DMS153 (cell line): ENCODE measurements around the gene IRF2BP1.
"Not testable (repeated sequence)": the region's sequence is repeated elsewhere in the genome, so short reads cannot be mapped to it uniquely, and the experiment has no call there.

Experiments
- DNase-seq: peaks from one replicate; lab custom pipeline; 2025; lab: John Stamatoyannopoulos, UW

The IRF2BP1 gene

DNA sequence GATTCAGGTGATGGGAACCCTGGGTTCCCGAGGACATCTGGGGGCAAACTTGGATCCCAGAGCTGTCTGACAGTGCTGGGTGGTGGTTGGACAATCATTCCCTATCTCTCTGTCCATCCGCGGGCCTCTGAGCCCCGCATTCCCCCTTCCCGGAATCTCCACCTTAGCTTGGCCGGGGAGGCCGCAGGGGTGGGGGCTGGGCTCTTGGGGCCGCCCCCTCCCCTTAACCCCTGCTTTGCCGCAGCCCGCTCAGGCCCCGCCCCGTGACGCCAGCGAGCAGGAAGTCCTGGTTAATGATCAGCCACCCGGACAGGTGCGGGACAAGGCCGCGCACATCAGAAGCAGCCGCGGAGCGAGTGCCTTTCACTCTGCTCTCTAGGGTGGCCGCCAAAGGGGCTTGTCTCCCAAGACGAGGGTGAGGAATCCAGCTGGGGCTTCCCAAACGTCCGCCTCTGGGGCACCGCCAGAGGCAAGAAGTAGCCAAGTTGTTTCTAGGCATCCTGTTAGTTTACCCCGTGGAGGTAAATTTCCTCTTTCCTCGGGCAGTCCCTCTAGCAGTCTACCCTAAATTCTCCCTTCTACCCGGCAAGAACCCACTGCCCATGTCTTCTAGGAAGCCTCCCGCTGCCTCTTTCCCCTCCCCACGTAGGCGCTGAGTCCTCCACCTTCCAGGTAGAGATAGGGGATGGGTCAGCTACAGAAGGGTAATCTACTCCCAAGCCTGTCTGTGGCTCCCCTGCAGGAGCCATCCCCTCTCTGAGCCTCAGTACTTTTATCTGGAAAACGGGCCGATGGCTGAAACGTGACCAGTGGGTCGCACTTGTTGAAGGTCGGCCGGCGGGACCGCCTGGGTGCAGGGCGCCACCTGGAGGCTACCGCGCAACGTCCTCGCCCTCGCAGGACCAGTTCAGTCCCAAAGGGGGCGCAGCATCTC lies 3.0 kb downstream of the IRF2BP1 start:
- DNase-seq: peak; percentile 17

DNA sequence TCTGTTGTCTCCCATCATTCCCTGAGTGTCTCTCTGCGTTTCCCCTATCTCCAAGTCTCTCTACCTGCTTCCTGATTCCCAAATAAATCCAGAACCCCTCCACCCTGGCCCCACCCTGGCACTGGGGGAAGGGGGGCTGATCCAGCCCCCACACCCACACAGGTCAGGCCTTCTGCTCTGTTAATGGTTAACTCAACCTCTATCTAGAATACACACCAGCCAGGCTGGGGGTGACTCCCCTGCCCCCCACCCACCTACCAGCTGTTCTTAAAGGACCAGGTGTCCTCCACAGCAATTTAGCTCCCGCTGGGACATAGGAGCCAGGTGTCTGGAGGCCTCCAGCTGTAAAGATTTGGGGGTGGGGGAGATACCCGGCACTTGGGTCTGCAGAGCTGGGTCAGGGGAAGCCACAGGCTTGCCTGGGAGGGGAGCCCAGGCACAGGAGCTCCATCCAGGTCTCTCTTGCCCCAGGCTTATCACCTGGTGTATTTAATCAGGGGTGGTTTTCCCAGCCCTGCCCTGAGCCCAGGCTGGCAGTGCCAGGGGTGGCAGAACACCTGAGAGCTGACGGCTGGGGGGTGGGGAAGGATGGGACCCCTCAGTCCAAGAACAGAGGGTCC lies 3.9 kb downstream of the IRF2BP1 start:
- no peak for DNase-seq

DNA sequence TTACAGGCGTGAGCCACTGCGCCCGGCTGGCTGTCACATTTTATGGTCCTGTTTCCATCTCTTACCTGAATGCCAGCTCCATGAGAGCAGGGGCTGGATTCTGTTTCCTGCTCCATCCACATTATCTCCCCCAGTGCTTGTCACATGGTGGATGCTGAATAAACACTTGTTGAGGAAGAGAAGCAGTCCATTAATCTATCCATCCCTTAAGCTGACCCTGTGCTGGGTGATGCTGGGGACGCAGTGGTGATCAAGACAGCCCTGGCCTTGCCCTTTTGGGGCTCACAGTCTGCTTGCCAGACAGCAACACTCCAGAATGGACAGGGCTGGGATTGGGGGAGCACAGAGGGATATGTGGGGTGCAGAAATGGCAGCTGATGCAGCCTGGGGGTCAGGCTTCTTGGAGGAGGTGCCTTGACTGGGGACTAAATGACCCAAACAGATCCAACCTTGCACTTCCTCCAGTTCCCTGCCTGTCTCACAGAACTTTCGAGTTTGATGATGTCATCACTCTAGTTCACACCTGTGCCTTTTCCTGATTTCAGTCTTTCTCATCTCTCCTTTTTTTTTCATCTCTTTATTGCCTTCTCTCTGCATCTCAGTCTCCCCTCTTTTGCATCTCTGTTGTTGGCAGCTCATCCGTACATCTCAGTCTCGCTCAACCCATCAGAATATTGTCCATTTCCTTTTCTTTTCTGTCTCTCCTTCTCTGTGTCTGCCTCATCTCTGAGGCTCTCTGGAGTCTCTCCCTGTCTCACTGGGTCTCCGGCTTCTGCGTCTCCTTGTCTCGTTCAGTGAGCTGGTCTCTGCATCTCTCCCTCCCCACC lies 4.6 kb downstream of the IRF2BP1 start:
- DNase-seq: no peak

DNA sequence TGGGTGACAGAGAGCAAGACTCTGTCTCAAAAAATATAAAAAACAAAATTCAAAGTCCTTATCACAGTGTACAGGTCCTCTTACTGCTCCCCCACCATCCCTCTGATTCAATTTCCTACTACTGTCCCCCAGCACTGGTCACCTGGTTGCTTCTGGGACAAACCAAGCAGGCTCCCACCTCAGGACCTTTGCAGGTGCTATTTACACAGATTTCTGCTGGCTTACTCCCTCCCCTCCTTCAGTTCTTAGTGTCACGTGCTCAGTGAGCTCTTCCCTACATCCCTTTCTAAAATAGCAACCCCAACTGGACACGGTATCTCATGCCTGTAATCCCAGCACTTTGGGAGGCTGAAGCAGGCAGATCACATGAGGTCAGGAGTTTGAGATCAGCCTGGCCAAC lies 6.0 kb downstream of the IRF2BP1 start:
- DNase-seq: no peak

DNA sequence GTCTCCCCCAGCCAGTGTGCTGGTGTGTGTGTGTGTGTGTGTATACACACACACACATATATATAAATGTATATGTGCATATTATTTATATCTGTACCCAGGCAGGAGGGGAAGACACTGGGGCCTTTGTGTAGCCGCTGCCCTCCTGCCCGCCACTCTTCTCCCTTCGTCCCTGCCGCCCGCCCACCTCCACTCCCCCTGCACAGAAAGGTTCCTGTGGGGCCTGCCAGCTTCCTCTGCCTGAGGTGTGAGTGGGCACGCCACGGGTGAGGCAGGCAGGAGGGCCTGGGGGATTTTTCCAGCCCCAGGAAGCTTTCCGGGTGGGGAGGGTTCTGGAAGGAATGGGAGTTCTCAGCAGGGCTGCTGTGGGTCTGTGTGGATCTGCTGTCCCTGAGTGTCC lies 6.9 kb downstream of the IRF2BP1 start:
- no peak for DNase-seq

DNA sequence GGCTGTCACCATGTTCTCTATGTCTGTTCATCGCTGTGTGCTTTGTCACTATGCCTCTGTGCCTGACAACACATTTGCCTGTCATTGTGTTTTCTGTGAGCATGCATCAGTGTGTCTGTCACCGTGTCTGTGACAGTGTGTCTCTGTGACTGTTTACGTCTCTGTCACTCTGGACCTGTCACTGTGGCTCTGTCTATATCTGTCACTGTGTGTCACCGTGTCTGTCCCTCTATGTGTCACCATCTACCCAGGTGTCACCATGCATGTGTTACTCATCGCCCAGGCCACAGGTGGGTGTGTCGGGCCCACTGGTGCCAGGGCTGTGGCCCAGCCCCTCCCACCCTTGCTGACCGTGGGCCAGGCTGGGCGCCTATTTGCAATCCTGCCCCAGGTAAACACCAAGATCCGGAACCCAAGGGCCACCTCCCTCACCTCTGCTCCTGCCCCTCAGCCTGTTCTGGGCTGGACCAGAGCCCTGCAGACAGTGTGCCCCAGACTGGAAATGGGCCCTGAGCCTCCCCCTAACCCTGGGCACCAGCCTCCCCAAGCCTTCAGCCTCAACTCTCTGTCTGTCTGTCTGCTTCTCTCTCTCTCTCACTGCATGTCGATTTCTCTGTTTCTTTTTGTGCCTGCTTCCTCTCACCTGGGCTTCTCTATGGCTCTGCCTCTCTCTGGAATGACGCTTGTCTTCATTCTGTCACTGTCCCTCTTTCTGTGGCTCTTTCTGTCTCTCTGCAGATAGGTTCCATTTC lies 7.7 kb downstream of the IRF2BP1 start:
- DNase-seq: no peak

DNA sequence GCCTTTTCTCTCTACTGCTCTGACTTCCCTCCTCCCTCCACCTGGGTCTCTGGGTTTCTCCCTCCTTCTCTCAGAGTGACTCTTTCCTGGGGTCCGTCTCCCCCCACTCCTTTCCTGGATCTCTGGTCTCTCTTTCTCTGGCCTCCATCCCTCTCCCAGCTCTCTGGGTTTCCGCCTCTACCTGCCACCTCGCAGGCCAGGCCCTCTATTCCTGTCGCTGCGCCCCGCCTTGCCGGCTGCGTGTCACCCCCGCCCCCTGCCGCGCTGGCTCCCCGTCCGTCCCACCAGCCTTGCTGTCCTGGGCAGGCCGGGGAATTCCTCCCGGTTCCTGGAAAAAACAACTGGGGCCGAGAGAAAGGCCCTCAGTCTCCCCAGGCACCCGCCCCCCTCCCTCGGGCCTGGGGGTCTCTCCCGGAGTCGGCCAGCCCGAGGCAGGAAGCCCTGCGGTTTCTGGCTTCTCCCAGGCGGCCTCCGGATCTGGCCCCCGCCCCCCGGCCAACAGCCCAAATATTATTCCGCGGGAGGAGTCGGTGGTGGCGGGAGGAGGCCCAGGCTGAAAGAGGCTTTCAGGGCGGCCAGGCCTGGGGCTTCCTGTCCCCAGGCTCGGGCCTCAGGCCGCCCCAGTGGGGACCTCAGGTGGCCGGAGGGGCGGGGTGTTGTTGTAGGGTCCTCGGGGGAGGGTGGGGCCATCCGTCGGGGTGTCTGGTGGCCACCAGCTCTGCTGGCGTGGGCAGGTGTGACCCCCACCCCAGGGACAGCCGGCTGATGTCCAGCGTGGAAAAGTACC lies 9.3 kb downstream of the IRF2BP1 start:
- DNase-seq: no peak

DNA sequence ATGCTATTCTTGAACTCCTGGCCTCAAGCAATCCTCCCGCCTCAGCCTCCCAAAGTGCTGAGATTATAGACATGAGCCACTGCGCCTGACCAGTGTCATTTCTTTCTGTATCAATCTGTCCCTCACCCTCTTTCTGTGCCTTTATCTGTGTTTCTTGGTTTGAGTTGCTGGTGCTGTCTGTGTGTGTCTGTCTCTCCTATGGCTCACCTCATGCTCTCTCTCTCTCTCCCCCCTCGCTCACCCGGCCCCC lies 9.9 kb downstream of the IRF2BP1 start:
- DNase-seq: no peak

DNA sequence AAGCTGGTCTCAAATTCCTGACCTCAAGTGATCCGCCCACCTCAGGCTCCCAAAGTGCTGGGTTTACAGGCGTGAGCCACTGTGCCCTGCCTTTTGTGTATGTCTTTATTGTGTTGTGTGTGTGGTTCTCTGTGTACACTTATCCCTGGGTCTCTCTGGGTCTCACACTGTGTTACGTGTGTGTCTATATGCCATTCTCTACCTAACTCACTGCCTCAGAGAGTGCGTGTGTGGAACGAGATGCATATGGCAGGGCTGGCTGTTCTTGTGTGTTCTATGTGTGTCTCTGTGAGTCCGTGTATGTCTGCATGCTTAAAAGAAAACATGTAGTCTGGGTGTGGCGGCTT lies 11.3 kb downstream of the IRF2BP1 start:
- no peak for DNase-seq

DNA sequence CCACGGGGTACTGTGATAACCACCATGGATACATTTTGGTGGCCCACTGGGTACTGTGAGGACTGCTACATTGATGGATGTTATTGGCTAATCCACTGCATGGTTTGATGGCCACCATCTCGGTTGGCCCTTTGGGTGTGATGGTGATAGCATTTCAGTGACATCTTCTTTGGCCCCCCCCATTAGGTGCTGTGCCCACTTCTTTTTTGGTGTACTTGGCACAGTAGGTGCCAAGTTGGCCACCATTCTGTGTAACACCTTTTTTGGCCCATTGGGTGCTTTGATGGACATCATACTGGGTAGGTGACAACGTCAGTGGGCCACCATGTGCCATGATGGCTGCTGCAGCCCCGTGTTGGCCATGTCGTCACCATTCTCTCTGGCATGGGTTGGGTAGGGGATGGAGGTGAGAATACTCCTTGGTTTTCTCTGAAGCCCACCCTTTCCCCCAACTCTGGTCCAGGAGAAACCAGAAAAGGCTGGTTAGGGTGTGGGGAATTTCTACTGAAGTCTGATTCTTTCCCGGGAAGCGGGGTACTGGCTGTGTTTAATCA lies 12.6 kb downstream of the IRF2BP1 start:
- DNase-seq: no peak

DNA sequence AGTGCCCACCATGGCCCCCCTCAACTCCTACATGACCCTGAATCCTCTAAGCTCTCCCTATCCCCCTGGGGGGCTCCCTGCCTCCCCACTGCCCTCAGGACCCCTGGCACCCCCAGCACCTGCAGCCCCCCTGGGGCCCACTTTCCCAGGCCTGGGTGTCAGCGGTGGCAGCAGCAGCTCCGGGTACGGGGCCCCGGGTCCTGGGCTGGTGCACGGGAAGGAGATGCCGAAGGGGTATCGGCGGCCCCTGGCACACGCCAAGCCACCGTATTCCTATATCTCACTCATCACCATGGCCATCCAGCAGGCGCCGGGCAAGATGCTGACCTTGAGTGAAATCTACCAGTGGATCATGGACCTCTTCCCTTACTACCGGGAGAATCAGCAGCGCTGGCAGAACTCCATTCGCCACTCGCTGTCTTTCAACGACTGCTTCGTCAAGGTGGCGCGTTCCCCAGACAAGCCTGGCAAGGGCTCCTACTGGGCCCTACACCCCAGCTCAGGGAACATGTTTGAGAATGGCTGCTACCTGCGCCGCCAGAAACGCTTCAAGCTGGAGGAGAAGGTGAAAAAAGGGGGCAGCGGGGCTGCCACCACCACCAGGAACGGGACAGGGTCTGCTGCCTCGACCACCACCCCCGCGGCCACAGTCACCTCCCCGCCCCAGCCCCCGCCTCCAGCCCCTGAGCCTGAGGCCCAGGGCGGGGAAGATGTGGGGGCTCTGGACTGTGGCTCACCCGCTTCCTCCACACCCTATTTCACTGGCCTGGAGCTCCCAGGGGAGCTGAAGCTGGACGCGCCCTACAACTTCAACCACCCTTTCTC lies 13.6 kb downstream of the IRF2BP1 start:
- no peak for DNase-seq

DNA sequence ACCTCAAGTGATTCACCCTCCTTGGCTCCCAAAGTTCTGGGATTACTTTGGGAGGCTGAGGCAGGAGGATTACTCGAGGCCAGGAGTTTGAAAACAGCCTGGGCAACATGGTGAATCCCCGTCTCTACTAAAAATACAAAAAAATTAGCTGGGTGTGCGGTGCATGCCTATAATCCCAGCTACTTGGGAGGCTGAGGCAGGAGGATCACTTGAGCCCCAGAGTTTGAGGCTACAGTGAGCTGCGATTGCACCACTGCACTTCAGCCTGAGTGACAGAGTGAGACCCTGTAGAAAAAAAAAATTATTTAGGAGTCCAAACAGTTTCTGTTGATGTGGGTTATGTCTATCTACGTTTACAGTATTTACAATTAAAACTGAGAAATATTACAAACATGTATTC lies 15.1 kb downstream of the IRF2BP1 start:
- DNase-seq: no peak

DNA sequence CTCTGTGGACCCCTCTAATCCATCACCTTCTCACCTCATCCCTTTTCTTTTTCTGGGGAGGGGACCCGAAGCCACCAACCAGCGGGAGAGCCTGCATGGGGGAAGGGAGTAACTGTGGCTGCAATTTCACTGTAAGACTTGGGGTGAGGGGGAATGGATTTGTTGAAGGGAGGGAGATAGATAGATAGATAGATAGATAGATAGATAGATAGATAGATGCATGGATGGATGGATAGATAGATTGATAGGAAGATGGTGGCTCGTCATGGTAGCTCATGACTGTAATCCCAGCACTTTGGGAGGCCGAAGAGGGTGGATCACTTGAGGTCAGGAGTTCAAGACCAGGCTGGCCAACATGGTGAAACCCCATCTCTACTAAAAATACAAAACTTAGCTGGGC lies 18.7 kb downstream of the IRF2BP1 start:
- not testable (repeated sequence) for DNase-seq

DNA sequence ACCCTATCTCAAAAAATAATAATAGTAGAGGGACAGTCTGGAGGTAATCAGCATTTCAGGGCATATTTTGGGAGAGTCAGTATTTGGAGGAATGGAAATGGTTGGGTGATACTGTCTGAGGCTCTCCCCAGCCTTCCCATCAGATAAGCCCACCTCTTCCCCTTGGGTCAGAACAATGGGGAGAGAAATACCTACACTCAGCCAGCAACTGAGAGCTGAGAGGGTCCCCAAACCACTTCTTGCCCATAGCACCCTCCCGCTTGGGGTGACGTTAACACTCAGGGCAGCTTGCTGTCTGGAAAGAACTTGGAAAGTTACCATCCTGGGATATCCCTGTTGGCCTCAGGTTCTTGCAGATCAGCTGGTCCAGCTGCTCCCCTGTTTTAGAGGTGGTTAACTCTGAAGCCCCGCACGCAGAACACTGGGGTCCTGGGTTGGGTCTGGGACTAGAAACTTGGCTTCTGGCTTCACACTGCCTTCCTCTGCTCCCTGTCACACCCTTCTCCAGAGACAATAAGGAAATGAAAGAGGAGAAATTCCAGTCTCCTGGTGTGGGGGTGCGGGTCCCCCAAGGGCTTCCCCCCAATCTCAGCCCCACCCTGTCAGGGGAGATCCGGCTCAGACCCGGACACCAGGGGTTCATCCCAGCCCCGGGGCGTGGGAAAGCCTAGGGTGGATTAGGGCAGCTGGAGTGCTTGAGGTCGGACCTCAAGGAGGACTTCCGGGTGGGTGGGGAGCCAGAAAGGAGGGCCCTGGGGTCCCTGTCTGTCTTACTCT lies 19.4 kb downstream of the IRF2BP1 start:
- DNase-seq: no peak

DNA sequence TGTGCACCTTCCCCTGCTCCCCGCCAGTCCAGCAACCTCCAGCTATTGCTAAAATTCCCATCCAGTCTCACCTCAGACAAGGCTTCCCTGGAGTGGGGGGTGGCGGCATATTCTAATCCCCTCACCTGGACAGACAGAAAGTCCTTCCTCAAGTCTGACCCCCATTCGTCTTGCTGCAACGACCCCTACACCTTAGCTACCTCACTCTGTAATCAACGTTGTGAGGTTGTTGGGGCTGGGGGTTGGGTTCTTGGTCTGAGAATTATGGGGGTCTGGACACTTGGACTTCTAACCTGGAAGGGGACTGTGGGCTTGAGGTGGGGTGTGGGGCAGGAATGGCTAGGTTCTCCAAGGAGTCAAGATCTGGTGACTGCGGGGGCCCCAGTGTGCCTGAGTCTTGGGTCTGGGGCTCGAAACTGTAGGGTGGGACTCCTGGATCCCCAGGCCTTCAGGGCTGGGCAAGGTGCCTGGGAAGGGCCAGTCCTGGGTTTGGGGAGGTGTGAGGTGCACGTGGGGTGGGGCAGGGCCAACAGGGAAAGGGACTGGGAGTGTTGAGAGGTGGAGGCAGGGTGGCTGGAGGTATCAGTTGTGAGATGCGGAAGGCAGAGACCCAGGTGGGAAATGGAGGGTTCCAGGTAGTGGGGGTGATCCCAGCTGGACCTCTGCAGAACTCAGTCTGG lies 20.5 kb downstream of the IRF2BP1 start:
- DNase-seq: no peak

DNA sequence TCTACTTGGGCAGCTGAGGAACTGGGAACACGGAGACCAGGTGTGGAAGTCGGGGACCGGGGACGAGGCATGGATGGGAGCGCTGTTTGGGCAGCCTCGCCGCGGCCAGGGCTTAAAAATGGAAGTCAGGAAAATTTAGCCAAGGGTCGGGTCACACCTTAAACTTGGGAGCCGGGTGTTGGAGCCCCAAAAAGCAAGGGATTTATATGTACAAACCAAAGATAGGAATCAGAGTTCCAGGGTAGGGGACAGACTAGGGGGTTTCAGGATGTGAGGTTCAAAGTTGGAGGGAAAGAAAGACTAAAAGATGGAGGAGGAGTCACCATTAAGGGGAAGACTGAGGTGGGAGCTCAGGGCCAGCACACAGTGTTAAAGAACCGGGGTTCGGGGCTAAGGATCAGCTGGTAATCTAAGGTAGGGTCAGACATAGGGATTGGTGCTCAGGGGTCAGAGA lies 21.3 kb downstream of the IRF2BP1 start:
- DNase-seq: no peak

DNA sequence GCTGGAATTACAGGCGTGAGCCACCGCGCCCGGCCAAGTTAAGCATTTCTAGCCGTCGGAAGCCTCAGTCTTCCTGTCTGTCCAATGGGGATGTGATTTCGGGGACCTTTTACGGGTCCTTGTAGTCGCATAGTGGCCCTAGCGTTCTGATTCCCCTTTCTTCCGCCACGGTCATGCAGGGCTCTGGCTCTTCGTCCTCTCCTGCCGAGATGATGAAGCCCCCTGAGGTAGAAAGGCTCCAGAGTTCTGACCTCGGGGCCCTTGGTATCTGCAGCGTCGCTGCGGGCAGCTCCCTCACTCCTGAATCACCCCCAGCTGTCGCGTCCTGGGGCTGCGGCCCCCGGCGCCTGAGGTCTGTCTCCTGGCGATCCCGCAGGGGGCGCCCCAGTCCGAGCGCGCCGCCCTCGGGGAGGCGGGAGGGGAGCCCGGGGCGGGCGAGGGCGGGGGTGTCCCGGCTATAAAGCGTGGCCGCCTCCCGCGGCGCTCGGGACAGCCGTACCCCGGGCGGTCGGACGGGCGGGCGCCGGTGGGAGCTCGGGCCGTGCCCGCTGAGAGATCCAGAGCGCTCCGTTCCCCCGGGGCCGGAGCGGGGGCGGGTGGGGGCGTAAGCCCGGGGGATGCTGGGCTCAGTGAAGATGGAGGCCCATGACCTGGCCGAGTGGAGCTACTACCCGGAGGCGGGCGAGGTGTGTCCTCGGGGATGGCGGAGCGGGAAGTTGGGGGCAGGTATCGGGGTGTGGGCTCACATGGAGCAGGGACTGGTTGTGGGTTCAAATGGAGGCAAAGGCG lies 21.9 kb downstream of the IRF2BP1 start, which contains the start of gene FOXA3:
Gene FOXA3, plus strand, starts transcription at position 487 of the 789 bp plus-strand sequence. Its CDS starts 131 bp downstream, at position 618.
- DNase-seq: no peak

DNA sequence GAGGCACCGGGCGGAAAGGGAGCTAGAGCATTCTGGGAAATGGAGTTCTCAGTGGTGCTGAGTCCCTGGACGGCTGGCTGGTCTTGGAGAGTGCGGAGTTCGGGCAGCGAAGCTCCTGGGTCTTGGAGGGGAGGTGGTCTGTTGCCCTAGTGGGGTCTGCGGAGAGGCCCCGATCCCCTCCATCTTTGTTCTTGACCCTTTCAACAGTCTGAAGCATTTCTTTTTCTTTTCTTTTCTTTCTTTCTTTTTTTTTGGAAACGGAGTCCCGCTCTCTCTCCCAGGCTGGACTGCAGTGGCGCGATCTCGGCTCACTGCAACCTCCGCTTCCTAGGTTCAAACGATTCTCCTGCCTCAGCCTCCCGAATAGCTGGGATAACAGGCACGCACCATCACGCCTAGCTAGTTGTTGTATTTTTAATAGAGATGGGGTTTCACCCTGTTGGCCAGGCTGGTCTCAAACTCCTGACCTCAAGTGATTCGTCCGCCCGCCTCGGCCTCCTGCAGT lies 22.6 kb downstream of the IRF2BP1 start:
- DNase-seq: no peak
